Occipital lobe (tissue), 3 donors: Measurements from ENCODE around the gene UNC79. TPM values are rescaled to one million over a fixed set of nuclear protein-coding genes. Genes with fewer than 3 reads are reported as not detected.

Experiments used
- DNase-seq: peaks from one replicate; lab custom pipeline; 2025; lab: John Stamatoyannopoulos, UW
- small RNA-seq: library from RNA; depleted of rRNA; stranded (forward); fragments of <200 nt; gene quantifications from one replicate; pipeline ENCODE3, GENCODE V24; 2014
- total RNA-seq: library from RNA; depleted of rRNA; stranded (reverse); fragments of >200 nt; gene quantifications from one replicate; pipeline ENCODE4 v1.2.3, GENCODE V29; 2014

Gene UNC79
- total RNA-seq, 1 donor from 2014 or later = 51.9 TPM

DNA sequence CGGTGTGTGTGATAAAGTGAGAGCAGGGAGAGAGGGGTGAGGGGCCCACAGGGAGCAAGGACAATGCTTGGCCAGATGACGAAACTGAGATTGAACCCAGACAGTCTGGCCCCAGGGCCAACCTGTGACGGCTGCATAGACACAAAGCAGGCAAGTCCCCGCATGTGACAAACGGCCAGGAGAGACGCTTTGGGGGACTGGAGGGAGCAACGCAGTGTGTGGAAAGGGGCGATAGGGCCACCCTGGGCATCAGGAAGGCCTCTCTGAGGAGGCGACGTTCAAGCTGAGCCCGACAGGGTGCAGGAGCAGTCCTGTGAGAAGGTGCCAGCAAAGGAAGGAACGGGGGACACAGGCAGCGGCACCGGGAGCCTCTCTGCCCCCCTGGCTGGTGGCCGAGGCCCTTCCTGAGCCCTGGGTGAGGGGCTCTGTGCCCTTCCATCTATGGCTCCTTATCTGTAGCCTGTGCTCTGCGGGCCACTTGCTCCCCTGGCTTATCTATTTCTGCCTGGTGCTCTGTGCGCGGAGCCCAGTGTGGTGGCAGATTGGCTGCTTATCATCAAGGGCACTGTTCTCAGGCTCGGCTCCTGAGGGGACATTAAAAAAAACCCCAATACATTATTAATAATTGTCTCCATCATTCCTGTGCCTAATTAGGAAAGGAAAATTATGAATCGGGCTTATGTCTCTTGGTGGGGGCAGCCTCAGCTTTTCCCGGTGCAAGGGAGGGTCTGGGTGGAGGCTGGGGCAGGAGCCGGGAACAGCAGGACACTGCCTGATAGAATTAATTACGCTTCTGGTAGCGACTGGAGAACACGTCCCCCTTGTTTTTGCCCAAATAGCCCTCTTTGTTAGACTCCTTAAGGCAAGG lies 317.7 kb downstream of the UNC79 start:
- no peak for DNase-seq

DNA sequence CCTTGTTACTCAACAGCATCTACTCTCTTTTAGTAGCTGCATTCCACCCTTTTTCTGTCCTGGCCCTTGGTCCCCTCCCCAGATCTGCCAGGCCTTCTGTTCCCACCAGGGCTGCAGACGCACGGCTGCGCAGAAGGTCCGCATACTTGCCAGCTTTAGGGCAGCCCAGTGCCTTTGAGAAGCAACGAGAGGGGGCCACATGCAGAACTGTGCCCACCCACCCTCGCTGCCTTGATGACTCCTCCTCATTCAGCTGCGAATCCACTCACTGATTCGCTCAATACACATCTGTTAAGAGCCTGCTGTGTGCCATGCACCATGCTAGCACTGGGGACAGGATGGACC lies 318.3 kb downstream of the UNC79 start:
- no peak for DNase-seq

DNA sequence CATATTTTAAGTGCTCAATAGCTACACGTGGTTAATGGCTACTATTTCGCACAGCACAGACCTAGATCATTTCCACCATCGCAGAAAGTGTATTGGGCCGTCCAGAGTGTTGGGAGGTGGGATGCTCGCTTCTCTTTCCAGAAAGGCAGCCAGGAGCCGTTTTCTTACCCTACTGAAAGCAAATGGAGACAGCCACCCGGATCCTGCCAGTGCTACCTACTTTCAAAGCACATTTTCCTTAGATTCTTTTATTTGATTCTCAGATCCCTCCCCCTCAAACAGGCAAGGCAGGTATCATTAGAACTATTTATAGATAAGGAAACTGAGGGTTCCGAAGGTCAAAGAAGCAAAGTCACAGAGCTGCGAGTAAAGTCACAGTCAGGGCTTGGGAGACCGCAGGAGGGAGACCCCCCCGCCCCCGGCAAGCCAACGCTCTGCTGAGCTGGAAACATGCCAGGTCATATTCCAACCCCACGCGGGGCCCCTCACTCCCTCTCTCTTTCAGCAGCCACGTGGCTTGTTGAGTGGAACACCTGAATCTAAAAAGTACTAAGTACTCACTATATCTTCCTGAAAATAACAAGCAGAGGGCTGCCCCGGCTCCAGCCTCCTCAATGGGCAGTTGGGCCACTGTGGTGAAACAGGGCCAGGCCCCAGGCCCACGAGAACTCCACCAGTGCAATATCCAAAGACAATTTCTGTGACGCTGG lies 321.4 kb downstream of the UNC79 start:
- DNase-seq = no peak

DNA sequence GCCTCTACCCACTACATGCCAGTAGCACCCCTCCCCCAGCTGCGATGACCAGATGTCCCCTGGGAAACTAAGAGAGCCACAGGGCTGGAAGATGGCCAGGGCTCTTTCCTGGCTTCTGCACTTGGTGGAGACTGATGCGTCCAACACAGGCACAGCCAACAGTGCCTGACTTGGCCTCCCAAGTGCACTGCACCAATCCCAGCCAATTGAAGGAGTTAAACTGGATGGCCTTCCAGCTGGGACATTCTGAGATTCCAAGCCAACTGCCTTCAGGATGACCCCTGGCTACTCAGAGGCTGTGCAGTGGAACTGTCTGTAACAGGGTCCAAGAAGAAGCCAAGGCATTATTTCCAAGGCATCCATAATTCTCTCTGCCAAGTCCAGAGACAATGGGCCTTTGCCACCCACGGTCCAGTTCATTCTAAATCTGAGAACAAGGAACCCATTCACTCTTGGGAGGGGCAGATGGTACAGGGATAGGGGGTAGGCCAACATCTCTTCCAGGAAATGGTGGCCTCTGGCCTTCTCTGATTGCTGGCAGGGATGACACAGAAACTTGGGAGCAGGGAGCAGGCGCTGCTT lies 322.3 kb downstream of the UNC79 start:
- DNase-seq = peak; percentile 80

DNA sequence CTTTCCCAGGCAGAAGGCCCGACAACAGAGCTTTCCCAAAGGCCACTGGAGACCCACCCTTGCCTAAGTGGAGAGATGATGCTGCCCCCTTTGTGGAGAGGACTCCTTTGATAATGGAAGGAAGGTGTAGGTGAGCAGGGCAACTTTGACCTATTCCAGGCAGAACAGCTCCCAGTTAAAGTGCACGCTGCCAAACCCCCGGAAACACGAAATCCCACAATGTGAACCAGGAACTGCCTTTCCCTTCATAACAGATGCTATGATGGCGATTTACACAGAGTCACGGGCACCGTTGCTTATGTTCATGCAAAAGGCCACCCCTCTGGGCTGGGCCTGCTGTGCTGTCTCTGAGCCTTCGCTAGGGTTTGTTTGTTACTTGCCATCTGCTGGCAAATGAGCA lies 322.9 kb downstream of the UNC79 start:
- DNase-seq = no peak

DNA sequence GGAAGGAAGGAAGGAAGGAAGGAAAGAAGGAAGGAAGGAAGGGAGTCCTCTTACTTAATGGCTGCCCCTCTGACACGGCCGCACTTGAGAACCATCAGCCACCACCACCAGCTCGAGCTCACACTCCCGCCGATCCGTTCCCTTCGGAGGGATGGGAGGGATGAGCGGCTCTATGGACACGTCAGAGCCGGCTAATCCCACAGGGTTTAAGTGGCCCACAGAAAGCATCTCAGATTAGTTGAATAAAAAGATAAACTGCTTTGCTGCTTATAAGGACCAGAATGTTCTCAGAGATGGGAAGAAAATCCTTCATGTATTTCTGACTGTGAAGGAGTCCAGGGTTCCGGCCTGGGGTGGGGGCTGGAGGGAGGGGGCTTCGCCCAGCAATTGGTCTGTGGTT lies 326.5 kb downstream of the UNC79 start:
- no peak for DNase-seq

Small RNA genes lying within 50 kb of the gene (small RNA-seq; reads per million reads assigned to genes)
- gene RF00019 = not detected
- gene RF02271 = not detected
- not detected for gene RNU6-1258P

Other genes starting within 250 kb of the UNC79 start
- 70.3 TPM for gene MOAP1, start 246.0 kb upstream of the UNC79 start, total RNA-seq
- 8.6 TPM for gene LYSET, start 245.6 kb upstream of the UNC79 start, total RNA-seq
- gene GON7, start 223.9 kb upstream of the UNC79 start, total RNA-seq = 11.9 TPM
- gene UBR7, start 223.7 kb upstream of the UNC79 start, total RNA-seq = 56.6 TPM
- gene BTBD7, start 97.9 kb upstream of the UNC79 start, total RNA-seq = 55.7 TPM
- not detected for gene COX8C, start 83.8 kb upstream of the UNC79 start, total RNA-seq